ENCODE results near the gene MLLT11.

The MLLT11 gene, protein sequence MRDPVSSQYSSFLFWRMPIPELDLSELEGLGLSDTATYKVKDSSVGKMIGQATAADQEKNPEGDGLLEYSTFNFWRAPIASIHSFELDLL

GRCh38 chr1:151060007-151060656, at the start of gene MLLT11:
TSS of gene MLLT11 (plus strand) at chr1:151060397. CDS start at chr1:151067225, 6,828 bp downstream.
- peaks cover 15% of the 10 kb centered on the region for H4K20me1 ChIP-seq (ENCODE audit: control insufficient read depth, insufficient read depth, low read depth, low read length)
- peak within 1 kb of the TSS; percentile 57 for H3K27ac ChIP-seq (ENCODE audit: low read depth, low read length)
- peaks cover 61% of the 10 kb centered on the region for H3K79me2 ChIP-seq (ENCODE audit: control insufficient read depth, low read length)

GRCh38 chr1:151011154-151011850, 48.9 kb upstream of the MLLT11 start:
- no peak overlapping the region for H3K27ac ChIP-seq (ENCODE audit: low read depth, low read length)

More at GRCh38 chr1:151060007-151060656, at the start of gene MLLT11:
- Histone ChIP-seq H3K4me2 (ENCODE audit: low read length) (peak within 1 kb of the TSS; percentile 88), H3K27me3 (ENCODE audit: control insufficient read depth, low read length) (no peaks in the 10 kb centered on the region), H3K9me2 (replicated peaks; ENCODE audit: control insufficient read depth, low read length) (no peaks in the 10 kb centered on the region), H3K9me3 (ENCODE audit: control insufficient read depth, insufficient read depth, low read length) (no peaks in the 10 kb centered on the region), H3K4me1 (ENCODE audit: control insufficient read depth, low read length) (peaks cover 43% of the 10 kb centered on the region), H3K36me3 (ENCODE audit: control insufficient read depth, low read length) (peaks cover 38% of the 10 kb centered on the region), H3K4me3 (ENCODE audit: low read length) (peak within 1 kb of the TSS; percentile 86), H3F3A (ENCODE audit: control insufficient read depth, insufficient read depth) (no peaks in the 10 kb centered on the region)
- TF ChIP-seq EZH2phosphoT487 (IDR thresholded peaks at IDR 0.05; ENCODE audit: borderline replicate concordance, low read length): no peak
- TF ChIP-seq, protein P1, sequence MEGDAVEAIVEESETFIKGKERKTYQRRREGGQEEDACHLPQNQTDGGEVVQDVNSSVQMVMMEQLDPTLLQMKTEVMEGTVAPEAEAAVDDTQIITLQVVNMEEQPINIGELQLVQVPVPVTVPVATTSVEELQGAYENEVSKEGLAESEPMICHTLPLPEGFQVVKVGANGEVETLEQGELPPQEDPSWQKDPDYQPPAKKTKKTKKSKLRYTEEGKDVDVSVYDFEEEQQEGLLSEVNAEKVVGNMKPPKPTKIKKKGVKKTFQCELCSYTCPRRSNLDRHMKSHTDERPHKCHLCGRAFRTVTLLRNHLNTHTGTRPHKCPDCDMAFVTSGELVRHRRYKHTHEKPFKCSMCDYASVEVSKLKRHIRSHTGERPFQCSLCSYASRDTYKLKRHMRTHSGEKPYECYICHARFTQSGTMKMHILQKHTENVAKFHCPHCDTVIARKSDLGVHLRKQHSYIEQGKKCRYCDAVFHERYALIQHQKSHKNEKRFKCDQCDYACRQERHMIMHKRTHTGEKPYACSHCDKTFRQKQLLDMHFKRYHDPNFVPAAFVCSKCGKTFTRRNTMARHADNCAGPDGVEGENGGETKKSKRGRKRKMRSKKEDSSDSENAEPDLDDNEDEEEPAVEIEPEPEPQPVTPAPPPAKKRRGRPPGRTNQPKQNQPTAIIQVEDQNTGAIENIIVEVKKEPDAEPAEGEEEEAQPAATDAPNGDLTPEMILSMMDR (IDR thresholded peaks at IDR 0.05; ENCODE audit: low read depth, low read length, poor library complexity, severe bottlenecking): peak; percentile 54

DNA sequence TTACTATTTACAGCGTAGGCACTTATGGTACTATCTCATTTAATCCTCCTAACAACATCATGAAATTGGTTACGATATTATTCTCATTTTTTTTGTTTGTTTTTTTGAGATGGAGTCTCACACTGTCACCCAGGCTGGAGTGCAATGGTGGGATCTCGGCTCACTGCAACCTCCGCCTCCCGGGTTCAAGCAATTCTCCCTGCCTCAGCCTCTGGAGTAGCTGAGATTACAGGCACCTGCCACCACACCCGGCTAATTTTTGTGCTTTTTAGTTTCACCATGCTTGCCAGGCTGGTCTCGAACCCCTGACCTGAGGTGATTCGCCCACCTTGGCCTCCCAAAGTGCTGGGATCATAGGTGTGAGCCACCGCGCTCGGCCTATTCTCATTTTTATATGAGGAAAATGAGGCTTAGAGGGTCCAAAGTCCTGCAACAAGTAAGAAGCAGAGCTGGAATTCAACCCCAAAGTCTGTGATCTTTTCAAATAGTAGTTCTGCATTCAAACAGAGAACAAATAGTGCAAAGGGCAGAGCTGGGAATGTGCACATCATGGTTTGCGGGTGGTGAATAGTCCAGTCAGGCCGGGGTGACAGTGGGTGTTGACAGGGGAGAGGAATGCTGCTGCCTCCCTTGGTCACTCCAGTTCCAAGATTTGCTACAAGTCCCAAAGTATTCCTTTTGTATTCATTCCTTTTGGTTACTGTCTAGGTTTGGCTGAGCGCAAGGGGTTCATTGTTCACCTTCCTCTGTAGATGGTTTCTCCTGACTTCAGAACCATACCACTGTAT, 47.3 kb upstream of the MLLT11 start:
- peaks cover 12% of the 10 kb centered on the region for H3K4me1 ChIP-seq (ENCODE audit: control insufficient read depth, low read length)
- H3F3A ChIP-seq (ENCODE audit: control insufficient read depth, insufficient read depth): peaks cover under 1% of the 10 kb centered on the region
- H3K27me3 ChIP-seq (ENCODE audit: control insufficient read depth, low read length): no peaks in the 10 kb centered on the region
- H3K79me2 ChIP-seq (ENCODE audit: control insufficient read depth, low read length): peaks cover 24% of the 10 kb centered on the region
- H3K9me2 ChIP-seq (replicated peaks; ENCODE audit: control insufficient read depth, low read length): no peaks in the 10 kb centered on the region
- no peak overlapping the region for H3K4me3 ChIP-seq (ENCODE audit: low read length)
- H3K36me3 ChIP-seq (ENCODE audit: control insufficient read depth, low read length): peaks cover 3% of the 10 kb centered on the region; the same call in 1 of the 2 replicates
- no peaks in the 10 kb centered on the region for H4K20me1 ChIP-seq (ENCODE audit: control insufficient read depth, insufficient read depth, low read depth, low read length)
- H3K27ac ChIP-seq (ENCODE audit: low read depth, low read length): no peak overlapping the region
- TF ChIP-seq, protein P1 (IDR thresholded peaks at IDR 0.05; ENCODE audit: low read depth, low read length, poor library complexity, severe bottlenecking): no peak
- TF ChIP-seq EZH2phosphoT487 (IDR thresholded peaks at IDR 0.05; ENCODE audit: borderline replicate concordance, low read length): no peak
- H3K9me3 ChIP-seq (ENCODE audit: control insufficient read depth, insufficient read depth, low read length): no peaks in the 10 kb centered on the region
- no peak overlapping the region for H3K4me2 ChIP-seq (ENCODE audit: low read length)

More at GRCh38 chr1:151011154-151011850, 48.9 kb upstream of the MLLT11 start:
- Histone ChIP-seq H3K27me3 (ENCODE audit: control insufficient read depth, low read length) (no peaks in the 10 kb centered on the region), H3K4me1 (ENCODE audit: control insufficient read depth, low read length) (peaks cover 28% of the 10 kb centered on the region), H3K9me2 (replicated peaks; ENCODE audit: control insufficient read depth, low read length) (no peaks in the 10 kb centered on the region), H3K4me3 (ENCODE audit: low read length) (no peak overlapping the region), H3K4me2 (ENCODE audit: low read length) (no peak overlapping the region), H3K9me3 (ENCODE audit: control insufficient read depth, insufficient read depth, low read length) (no peaks in the 10 kb centered on the region), H3K36me3 (ENCODE audit: control insufficient read depth, low read length) (0 out of 2 replicates have a peak, but pooled peaks cover 3% of the 10 kb centered on the region), H3F3A (ENCODE audit: control insufficient read depth, insufficient read depth) (peaks cover 6% of the 10 kb centered on the region), H3K79me2 (ENCODE audit: control insufficient read depth, low read length) (peaks cover 24% of the 10 kb centered on the region), H4K20me1 (ENCODE audit: control insufficient read depth, insufficient read depth, low read depth, low read length) (no peaks in the 10 kb centered on the region)
- no peak for TF ChIP-seq EZH2phosphoT487 (IDR thresholded peaks at IDR 0.05; ENCODE audit: borderline replicate concordance, low read length)
- TF ChIP-seq, protein P1 (IDR thresholded peaks at IDR 0.05; ENCODE audit: low read depth, low read length, poor library complexity, severe bottlenecking): no peak
